ENCODE results near the gene PECR.

DNA sequence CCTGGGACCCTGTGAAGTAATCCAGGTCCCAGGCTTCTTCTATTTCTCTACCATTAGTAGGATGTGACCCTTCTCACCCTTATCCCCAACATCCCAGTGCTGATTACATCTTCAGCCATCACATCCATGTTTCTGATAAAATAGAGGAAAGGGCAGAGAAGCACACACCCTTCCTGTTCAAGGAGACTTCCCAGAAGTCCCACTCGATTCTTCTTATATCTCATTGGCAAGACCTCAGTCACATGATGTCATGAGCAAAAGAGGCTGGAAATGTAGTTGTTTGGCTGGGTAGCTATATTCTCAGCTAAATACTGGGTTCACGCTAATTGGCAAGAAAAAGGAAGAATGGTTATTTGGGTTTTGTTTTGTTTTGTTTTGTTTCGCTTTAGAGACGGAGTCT lies 19.5 kb upstream of the PECR start:
- TF ChIP-seq, protein P1, sequence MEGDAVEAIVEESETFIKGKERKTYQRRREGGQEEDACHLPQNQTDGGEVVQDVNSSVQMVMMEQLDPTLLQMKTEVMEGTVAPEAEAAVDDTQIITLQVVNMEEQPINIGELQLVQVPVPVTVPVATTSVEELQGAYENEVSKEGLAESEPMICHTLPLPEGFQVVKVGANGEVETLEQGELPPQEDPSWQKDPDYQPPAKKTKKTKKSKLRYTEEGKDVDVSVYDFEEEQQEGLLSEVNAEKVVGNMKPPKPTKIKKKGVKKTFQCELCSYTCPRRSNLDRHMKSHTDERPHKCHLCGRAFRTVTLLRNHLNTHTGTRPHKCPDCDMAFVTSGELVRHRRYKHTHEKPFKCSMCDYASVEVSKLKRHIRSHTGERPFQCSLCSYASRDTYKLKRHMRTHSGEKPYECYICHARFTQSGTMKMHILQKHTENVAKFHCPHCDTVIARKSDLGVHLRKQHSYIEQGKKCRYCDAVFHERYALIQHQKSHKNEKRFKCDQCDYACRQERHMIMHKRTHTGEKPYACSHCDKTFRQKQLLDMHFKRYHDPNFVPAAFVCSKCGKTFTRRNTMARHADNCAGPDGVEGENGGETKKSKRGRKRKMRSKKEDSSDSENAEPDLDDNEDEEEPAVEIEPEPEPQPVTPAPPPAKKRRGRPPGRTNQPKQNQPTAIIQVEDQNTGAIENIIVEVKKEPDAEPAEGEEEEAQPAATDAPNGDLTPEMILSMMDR (IDR thresholded peaks at IDR 0.05), result no peak
- TF ChIP-seq POLR2AphosphoS5 (IDR thresholded peaks at IDR 0.05) (no peak), POLR2A (IDR thresholded peaks at IDR 0.05) (no peak)

Measured in breast epithelium (tissue), 3 donors.